RPMI8226 (cell line): ENCODE measurements around the gene DCDC1.

Experiments used
- DNase-seq: peaks from one replicate; pipeline ENCODE4 v3.0.0-alpha.2; 2015

The DCDC1 gene

DNA sequence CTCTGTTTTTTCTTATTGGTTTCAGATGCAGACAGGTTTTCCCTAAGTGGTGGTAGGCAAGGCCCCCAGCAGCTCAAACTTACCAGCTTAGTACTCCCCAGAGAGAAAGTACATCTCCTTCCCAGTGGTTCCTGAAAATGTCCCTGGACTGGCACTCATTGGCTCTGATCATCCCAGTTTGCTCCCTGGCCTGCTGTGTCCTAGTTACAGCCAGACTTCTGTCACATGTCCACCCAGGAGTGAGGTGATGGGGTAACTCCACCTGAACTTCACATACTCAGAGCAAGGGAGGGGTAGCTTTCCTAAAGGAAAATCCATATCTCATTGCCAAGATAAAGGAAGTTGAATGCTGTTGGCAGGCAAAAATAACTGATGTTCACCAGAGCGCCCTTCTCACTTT, 546.4 kb downstream of the DCDC1 start:
- DNase-seq, result no peak

DNA sequence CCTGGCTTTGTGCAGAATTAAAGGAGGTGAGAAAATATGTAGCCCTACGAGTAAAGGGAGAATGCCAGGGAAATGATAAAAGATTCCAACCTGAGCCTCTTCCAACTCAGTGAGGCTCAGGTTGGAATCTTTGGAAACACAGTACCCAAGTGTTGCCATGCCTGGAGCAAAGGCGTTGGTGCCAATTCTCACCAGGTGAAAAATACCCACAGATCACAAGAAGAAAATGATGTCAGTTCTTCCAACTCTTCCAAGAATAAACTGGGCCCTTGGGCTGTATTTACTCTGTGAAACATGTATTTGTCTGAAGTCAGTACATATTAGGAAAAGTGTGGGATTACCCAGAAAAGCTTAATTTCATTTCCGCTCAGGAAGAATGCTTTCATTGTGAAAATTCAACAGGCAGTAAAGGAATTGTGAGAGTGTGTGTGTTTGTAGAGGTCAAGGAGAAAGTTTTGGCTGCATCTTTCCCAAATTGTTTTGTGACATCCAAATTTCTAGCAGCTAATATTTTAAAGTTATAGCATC, 548.0 kb downstream of the DCDC1 start:
- no peak for DNase-seq

DNA sequence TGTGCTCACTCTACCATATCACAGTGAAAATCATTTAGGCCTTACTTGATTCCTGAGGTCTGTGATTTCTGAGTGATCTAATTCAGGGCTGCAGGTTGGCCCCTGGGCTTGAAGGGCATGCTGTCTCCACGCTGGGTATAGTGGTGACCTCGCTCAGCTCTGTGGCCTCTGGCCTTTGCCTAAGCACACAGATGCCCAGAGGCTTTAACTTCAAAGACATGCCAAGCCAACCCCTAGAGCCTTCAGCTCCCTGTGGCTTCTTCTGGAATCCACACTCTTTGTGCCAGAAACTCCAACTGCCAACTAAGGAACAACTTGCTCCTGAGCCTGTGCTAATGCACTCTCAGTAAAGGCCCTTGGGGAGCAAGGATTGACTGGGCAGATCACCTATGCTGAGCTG, 550.8 kb downstream of the DCDC1 start:
- no peak for DNase-seq

DNA sequence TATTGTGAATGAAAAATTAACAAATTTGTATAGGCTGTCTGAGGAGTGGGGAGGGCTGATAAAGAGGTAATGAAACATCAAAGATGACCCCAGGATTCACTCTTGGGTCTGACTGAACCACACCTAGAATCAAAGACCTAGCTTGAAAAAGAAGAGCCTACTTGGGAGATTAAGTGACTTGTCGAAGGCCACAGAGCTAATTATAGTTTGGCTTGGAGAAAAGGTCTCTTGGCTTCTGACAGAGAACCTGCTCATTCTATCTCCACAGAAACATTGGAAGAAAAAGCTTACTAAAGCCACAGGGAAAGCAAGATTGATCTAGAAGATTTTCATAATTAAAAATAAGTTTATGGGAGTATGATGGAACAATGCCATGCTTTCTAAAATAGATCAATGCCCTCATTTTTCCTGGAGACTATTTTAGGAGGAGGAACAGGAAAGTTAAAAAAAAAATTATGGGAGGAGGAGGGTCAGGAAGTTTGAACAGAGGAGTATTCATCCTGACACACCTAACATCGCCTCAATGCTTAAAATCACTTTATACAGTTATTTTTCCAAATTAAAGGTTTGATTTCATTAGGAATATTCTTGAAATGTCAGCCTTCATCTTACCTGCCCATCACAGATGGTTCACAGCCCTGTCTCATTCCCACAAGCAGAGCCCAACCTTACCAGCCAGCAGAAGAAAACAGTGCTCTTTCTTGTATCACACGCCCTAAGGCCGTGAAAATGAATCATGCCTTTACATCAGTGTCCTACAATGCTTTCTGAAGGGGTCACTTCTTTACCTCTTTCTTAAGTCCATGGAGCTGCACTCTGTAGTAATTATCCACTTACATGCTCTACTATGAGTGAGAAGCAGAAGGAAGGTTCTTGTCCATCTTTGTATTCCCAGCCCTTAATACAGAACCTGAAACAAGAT, 552.3 kb downstream of the DCDC1 start:
- no peak for DNase-seq

DNA sequence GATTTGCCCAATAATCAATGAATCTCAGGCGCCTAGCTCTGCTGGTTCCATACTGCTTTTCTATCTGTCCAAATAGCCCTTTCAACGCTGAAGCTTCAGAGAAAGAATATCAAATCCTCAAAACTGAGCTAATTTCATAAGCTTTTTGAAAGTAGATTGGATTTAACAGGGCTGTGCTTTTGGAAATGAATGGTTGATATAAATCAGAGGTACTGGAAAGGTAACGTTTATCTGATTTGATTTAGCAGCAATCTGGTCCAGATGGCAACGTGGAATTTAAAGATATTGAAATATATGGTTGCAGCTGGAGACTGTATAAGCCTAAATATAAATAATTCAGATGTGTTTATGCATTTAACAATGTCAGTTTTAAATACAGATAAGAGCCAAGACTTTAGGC, 553.9 kb downstream of the DCDC1 start:
- no peak for DNase-seq

DNA sequence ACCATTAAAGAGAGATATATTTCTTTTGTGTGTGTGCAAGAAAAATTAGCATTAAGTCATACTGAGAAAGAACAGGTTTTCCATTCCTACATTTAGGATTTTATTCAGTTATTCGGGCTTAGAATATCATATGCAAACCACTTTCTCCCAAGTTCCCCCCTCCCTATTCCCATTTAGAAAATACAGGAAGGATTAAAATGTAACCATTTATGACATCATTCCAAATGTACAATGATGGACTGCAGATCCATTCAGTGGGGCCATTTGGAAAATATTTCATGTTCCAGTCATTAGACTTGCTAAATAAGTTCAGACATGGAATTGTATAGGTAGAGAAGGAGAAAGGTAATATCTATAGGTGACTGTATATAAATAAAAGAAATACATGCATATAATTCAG, 554.8 kb downstream of the DCDC1 start:
- DNase-seq, result no peak
